ENCODE data around the gene CCL20.

DNA sequence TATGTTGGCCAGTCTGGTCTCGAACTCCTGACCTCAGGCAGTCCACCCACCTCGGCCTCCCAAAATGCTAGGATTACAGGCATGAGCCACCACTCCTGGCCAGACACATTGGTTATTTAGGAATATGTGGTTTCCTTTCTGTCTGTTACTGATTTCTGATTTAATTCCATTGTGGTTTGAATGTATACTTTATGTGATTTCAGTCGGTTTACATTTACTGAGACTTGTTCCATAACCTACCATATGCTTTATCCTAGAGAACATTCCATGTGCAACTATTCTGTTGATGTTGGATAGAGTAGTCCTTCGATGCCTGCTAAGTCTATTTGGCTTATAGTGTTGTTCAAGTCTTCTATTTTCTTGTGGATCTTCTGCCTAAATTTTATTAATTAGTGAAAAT, 1.6 kb upstream of the CCL20 start:
- TF ChIP-seq, protein P1, sequence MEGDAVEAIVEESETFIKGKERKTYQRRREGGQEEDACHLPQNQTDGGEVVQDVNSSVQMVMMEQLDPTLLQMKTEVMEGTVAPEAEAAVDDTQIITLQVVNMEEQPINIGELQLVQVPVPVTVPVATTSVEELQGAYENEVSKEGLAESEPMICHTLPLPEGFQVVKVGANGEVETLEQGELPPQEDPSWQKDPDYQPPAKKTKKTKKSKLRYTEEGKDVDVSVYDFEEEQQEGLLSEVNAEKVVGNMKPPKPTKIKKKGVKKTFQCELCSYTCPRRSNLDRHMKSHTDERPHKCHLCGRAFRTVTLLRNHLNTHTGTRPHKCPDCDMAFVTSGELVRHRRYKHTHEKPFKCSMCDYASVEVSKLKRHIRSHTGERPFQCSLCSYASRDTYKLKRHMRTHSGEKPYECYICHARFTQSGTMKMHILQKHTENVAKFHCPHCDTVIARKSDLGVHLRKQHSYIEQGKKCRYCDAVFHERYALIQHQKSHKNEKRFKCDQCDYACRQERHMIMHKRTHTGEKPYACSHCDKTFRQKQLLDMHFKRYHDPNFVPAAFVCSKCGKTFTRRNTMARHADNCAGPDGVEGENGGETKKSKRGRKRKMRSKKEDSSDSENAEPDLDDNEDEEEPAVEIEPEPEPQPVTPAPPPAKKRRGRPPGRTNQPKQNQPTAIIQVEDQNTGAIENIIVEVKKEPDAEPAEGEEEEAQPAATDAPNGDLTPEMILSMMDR (IDR thresholded peaks at IDR 0.05), result no peak
- TF ChIP-seq TEAD4 (CRISPR knock-in tag; IDR thresholded peaks at IDR 0.05) (no peak), ETV6 (CRISPR knock-in tag; IDR thresholded peaks at IDR 0.05) (no peak), ZNF121 (CRISPR knock-in tag; IDR thresholded peaks at IDR 0.05) (no peak), CREB1 (CRISPR knock-in tag; IDR thresholded peaks at IDR 0.05) (no peak), NFYB (CRISPR knock-in tag; conservative IDR thresholded peaks at IDR 0.05; ENCODE audit: low read depth) (no peak)
- TF ChIP-seq, protein P2, sequence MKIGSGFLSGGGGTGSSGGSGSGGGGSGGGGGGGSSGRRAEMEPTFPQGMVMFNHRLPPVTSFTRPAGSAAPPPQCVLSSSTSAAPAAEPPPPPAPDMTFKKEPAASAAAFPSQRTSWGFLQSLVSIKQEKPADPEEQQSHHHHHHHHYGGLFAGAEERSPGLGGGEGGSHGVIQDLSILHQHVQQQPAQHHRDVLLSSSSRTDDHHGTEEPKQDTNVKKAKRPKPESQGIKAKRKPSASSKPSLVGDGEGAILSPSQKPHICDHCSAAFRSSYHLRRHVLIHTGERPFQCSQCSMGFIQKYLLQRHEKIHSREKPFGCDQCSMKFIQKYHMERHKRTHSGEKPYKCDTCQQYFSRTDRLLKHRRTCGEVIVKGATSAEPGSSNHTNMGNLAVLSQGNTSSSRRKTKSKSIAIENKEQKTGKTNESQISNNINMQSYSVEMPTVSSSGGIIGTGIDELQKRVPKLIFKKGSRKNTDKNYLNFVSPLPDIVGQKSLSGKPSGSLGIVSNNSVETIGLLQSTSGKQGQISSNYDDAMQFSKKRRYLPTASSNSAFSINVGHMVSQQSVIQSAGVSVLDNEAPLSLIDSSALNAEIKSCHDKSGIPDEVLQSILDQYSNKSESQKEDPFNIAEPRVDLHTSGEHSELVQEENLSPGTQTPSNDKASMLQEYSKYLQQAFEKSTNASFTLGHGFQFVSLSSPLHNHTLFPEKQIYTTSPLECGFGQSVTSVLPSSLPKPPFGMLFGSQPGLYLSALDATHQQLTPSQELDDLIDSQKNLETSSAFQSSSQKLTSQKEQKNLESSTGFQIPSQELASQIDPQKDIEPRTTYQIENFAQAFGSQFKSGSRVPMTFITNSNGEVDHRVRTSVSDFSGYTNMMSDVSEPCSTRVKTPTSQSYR (CRISPR knock-in tag; IDR thresholded peaks at IDR 0.05), result no peak
- TF ChIP-seq, protein P3, sequence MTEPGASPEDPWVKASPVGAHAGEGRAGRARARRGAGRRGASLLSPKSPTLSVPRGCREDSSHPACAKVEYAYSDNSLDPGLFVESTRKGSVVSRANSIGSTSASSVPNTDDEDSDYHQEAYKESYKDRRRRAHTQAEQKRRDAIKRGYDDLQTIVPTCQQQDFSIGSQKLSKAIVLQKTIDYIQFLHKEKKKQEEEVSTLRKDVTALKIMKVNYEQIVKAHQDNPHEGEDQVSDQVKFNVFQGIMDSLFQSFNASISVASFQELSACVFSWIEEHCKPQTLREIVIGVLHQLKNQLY (CRISPR knock-in tag; IDR thresholded peaks at IDR 0.05), result no peak

Measured in WTC11 (cell line).